Colonic mucosa (tissue), 4 donors: ENCODE measurements around the gene STARD3. TPM values are rescaled to one million over a fixed set of nuclear protein-coding genes. Genes with fewer than 3 reads are reported as not detected.

Experiments used
- DNase-seq: peaks from one replicate; pipeline ENCODE4 v3.0.0-alpha.2; 2020
- H3K27ac ChIP-seq: fragments of 200-600 bp; one replicate; pipeline ENCODE4 v1.8.0; 2021
- H3K27me3 ChIP-seq: fragments of 200-600 bp; one replicate; pipeline ENCODE4 v1.8.0; 2021
- H3K36me3 ChIP-seq: fragments of 200-600 bp; one replicate; pipeline ENCODE4 v1.8.0; 2021
- H3K4me1 ChIP-seq: fragments of 200-600 bp; one replicate; pipeline ENCODE4 v1.8.0; 2021; ENCODE audit warnings: mild to moderate bottlenecking
- H3K4me3 ChIP-seq: fragments of 200-600 bp; one replicate; pipeline ENCODE4 v1.8.0; 2021
- H3K9ac ChIP-seq, 2 donors: one replicate each; pipeline ENCODE4 v1.7.0; 2013; ENCODE audit warnings: control low read depth in 2 of 2, low read depth in 2 of 2, low read length in 2 of 2
- H3K9me3 ChIP-seq: fragments of 200-600 bp; one replicate; pipeline ENCODE4 v1.8.0; 2021
- CTCF ChIP-seq: fragments of 200-600 bp; IDR thresholded peaks from one replicate; pipeline ENCODE4 v1.8.0; 2022; ENCODE audit warnings: antibody characterized with exemption, mild to moderate bottlenecking
- intact Hi-C: fragments of 100-400 bp; cut with DNase I; formaldehyde crosslinking; loops from one replicate; pipeline ENCODE4 v1.14.1; 2022
- total RNA-seq, 2 donors: library from RNA; stranded (reverse); fragmentation: NEBNext Ultra II Directional in 1 of 2; extraction: Animal tissue kit (Norgen Biotek cat#: 25700) in 1 of 2; gene quantifications; one replicate each; pipeline ENCODE4 v1.2.1, GENCODE V29; 2021
- donor health status: healthy.
- donor health status: DM: no; HTN: no; CAD: no.
- donor health status: DM: no; HTN: no; CAD: no.

The STARD3 gene
- total RNA-seq, 2 donors from 2014 or later: 30.0 to 41.3 TPM

- Histone ChIP-seq H3K9ac (peak overlapping the region in 1 of 2 donors; percentile 16), H3K9me3 (no peaks in the 10 kb centered on the region), H3K27me3 (no peaks in the 10 kb centered on the region), H3K27ac (no peak overlapping the region), H3K4me3 (no peak overlapping the region), H3K4me1 (peaks cover 5% of the 10 kb centered on the region), H3K36me3 (no peaks in the 10 kb centered on the region)
- TF ChIP-seq CTCF: no peak
- no peak for DNase-seq
- intact Hi-C loops: no loop called here
These were observed 19.9 kb upstream of the STARD3 start for GRCh38 chr17:39617100-39617445.

GRCh38 chr17:39617446-39618245, 19.3 kb upstream of the STARD3 start:
- H3K27ac ChIP-seq: no peak overlapping the region
- peak; percentile 79 for DNase-seq
- intact Hi-C loops: no loop called here
- H3K4me1 ChIP-seq: peaks cover 5% of the 10 kb centered on the region
- peak overlapping the region; percentile 40 for H3K4me3 ChIP-seq
- no peaks in the 10 kb centered on the region for H3K27me3 ChIP-seq
- no peaks in the 10 kb centered on the region for H3K36me3 ChIP-seq
- no peaks in the 10 kb centered on the region for H3K9me3 ChIP-seq
- peak overlapping the region; percentile 66 to 73 for H3K9ac ChIP-seq
- TF ChIP-seq CTCF: no peak

- Histone ChIP-seq H3K4me1 (peaks cover 5% of the 10 kb centered on the region), H3K4me3 (peak overlapping the region; percentile 40), H3K27ac (no peak overlapping the region), H3K27me3 (no peaks in the 10 kb centered on the region), H3K9ac (peak overlapping the region; percentile 53 to 73), H3K36me3 (no peaks in the 10 kb centered on the region), H3K9me3 (no peaks in the 10 kb centered on the region)
- intact Hi-C loops: no loop called here
- DNase-seq: peak; percentile 54
- TF ChIP-seq CTCF: no peak
These were observed 18.6 kb upstream of the STARD3 start for GRCh38 chr17:39618246-39618913.

GRCh38 chr17:39618956-39619785, 17.8 kb upstream of the STARD3 start:
- H3K9me3 ChIP-seq: no peaks in the 10 kb centered on the region
- H3K36me3 ChIP-seq: no peaks in the 10 kb centered on the region
- DNase-seq: no peak
- intact Hi-C loops: no loop called here
- TF ChIP-seq CTCF: no peak
- H3K27me3 ChIP-seq: no peaks in the 10 kb centered on the region
- H3K27ac ChIP-seq: no peak overlapping the region
- peak overlapping the region in 1 of 2 donors; percentile 73 for H3K9ac ChIP-seq
- peaks cover 5% of the 10 kb centered on the region for H3K4me1 ChIP-seq
- peak overlapping the region; percentile 40 for H3K4me3 ChIP-seq

GRCh38 chr17:39619786-39620101, 17.2 kb upstream of the STARD3 start:
- Histone ChIP-seq H3K4me1 (peaks cover 7% of the 10 kb centered on the region), H3K9ac (peak overlapping the region in 1 of 2 donors; percentile 73), H3K36me3 (no peaks in the 10 kb centered on the region), H3K4me3 (no peak overlapping the region), H3K9me3 (no peaks in the 10 kb centered on the region), H3K27ac (no peak overlapping the region), H3K27me3 (no peaks in the 10 kb centered on the region)
- intact Hi-C loops: loop anchor here (5.0 kb wide), 2 partner anchors 72 to 133 kb away; no protein-coding TSS in a partner anchor
- no peak for TF ChIP-seq CTCF
- no peak for DNase-seq
